Common myeloid progenitor, CD34-positive (primary cell): ENCODE data around the gene ASCL3.

Experiments used
- CTCF ChIA-PET: fragments of 350-600 bp; sonication (Branson Sonifier 250); formaldehyde crosslinking; loops from one replicate; lab custom pipeline; 2021; ENCODE audit warnings: antibody characterized with exemption; lab: Charles Lee
- POLR2A ChIA-PET: fragments of 350-600 bp; sonication (Branson Sonifier 250); formaldehyde crosslinking; loops from one replicate; lab custom pipeline; 2021; ENCODE audit warnings: antibody characterized with exemption; lab: Charles Lee
- DNase-seq, 3 donors: peaks; one replicate each; pipeline versions ENCODE4 v3.0.0 to v3.0.0-alpha.2; 2013
- H3K27ac ChIP-seq, 2 experiments: 1 replicate in 1 of 2; 2 replicates in 1 of 2; pipeline ENCODE4 v1.7.0; 2013; ENCODE audit warnings: inconsistent platforms in 2 of 2, low read length in 2 of 2, mild to moderate bottlenecking in 2 of 2, low read depth in 1 of 2, moderate library complexity in 1 of 2; ENCODE audit not compliant: severe bottlenecking in 2 of 2, insufficient read depth in 1 of 2, poor library complexity in 1 of 2
- H3K27me3 ChIP-seq, 5 experiments: replicated peaks in 2 of 5; 1 replicate in 3 of 5; 2 replicates in 2 of 5; pipeline versions ENCODE4 v1.6.1 to v1.7.0; 2013; ENCODE audit warnings: low read length in 4 of 5, mild to moderate bottlenecking in 2 of 5, moderate library complexity in 2 of 5, inconsistent platforms in 1 of 5; ENCODE audit not compliant: insufficient read depth in 5 of 5, control insufficient read depth in 4 of 5
- H3K36me3 ChIP-seq, 4 experiments: 1 replicate in 2 of 4; 2 replicates in 2 of 4; pipeline versions ENCODE4 v1.6.1 to v1.7.0; 2013; ENCODE audit warnings: low read length in 3 of 4, control low read depth in 1 of 4, mild to moderate bottlenecking in 1 of 4; ENCODE audit not compliant: control insufficient read depth in 4 of 4, insufficient read depth in 4 of 4
- H3K4me1 ChIP-seq, 4 experiments: 1 replicate in 3 of 4; 2 replicates in 1 of 4; pipeline versions ENCODE4 v1.6.1 to v1.7.1; 2013; ENCODE audit warnings: low read length in 3 of 4, mild to moderate bottlenecking in 3 of 4, control low read depth in 1 of 4, inconsistent platforms in 1 of 4, moderate library complexity in 1 of 4; ENCODE audit not compliant: control insufficient read depth in 4 of 4, insufficient read depth in 4 of 4; ENCODE audit errors: control extremely low read depth in 1 of 4
- H3K4me3 ChIP-seq, 7 experiments: 1 replicate in 4 of 7; 2 replicates in 3 of 7; pipeline versions ENCODE4 v1.5.1 to v1.7.0; 2013; ENCODE audit warnings: mild to moderate bottlenecking in 7 of 7, low read length in 6 of 7, moderate library complexity in 6 of 7, inconsistent platforms in 2 of 7, low read depth in 2 of 7, control low read depth in 1 of 7; ENCODE audit not compliant: insufficient read depth in 4 of 7, control insufficient read depth in 1 of 7; ENCODE audit errors: extremely low read depth in 1 of 7
- H3K9me3 ChIP-seq, 5 experiments: 1 replicate in 4 of 5; 2 replicates in 1 of 5; pipeline versions ENCODE4 v1.6.1 to v1.7.1; 2013; ENCODE audit warnings: low read length in 4 of 5, mild to moderate bottlenecking in 2 of 5, inconsistent platforms in 1 of 5, low read depth in 1 of 5, moderate library complexity in 1 of 5; ENCODE audit not compliant: control insufficient read depth in 4 of 5, insufficient read depth in 2 of 5; ENCODE audit errors: control extremely low read depth in 1 of 5
- WGBS: methylation state at CpG from one replicate; pipeline ENCODE4 v1.1.5; 2013; ENCODE audit not compliant: insufficient coverage; 5-methylcytosine and 5-hydroxymethylcytosine counted together

Gene ASCL3

DNA sequence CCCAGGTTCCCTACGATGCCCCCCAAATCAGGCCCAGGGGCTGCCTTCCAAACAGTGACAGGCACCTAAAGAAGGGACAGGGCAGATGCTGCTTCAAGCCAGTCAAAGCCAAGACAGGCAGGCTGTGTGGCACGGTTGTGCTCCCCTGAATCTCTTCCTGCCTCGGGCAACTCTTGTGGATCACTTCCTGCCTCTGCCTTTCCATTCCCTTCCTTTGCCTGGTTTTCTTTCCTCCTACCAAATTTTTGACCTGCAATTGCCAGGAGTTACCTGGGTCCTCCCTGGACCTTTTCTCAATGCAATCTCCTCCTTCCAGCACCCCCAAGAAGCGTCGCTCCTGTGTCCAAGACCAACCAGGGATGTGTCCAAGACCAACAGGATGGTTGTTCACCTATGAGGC is 15.6 kb downstream of the ASCL3 start:
- peaks cover 0 to 5% (median 0%) of the 10 kb centered on the region in 4 experiments for H3K4me1 ChIP-seq
- H3K27ac ChIP-seq, result no peak overlapping the region
- H3K9me3 ChIP-seq, result no peaks in the 10 kb centered on the region
- POLR2A ChIA-PET, result no interaction called here
- no peak for DNase-seq
- CTCF ChIA-PET, result no interaction called here
- H3K36me3 ChIP-seq, result peaks cover 0 to 15% (median 8%) of the 10 kb centered on the region in 4 experiments
- no peak overlapping the region for H3K4me3 ChIP-seq
- WGBS, result 93% methylated on average over 3 of the region's 5 CpGs
- no peaks in the 10 kb centered on the region for H3K27me3 ChIP-seq

DNA sequence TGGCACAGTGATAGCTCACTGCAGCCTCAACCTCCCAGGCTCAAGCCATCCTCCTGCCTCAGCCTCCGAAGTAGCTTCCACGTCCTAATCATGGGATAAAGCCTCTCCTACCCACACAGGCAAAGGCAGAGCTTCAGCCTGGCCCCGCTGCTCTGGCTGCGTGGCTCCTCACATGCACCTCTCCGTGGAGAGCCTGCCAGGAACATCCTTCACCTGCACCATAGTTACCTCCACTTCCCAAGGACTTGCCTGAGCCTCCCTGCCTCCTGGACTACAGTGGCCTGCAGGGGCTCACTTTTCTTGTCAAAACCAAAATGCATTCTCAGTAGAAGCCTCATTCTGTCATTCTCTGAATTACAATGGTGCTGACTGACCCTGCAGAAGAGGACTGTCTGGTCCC is 16.6 kb downstream of the ASCL3 start:
- CTCF ChIA-PET, result interaction anchor here (1.0 kb wide), 2 partner anchors 12 to 33 kb away, joined by 3 to 5 read pairs; no protein-coding TSS in a partner anchor

DNA sequence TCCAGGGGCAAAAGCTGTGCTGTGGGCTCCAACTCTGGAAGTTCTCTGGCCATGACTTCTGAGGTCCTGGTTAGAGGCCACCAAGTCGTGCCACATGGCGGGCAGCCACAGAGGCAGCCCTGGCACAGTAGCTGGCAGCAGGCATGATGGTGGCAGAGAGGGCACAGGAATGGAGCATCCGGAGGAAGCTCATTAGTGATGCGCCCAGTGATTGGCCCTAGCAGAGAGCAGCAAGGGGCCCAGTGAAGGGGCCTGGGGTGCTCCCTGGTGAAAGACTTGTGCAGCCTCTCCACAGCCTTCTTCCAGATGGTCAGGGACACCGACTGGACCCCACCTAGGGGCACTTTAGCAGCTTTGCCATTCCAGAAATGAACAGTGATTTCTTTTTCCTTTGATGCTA is 17.1 kb downstream of the ASCL3 start:
- Histone ChIP-seq H3K36me3 (peaks cover 0 to 29% (median 22%) of the 10 kb centered on the region in 4 experiments), H3K4me3 (no peak overlapping the region), H3K27me3 (no peaks in the 10 kb centered on the region), H3K27ac (no peak overlapping the region), H3K4me1 (peaks cover 0 to 4% (median 0%) of the 10 kb centered on the region in 4 experiments), H3K9me3 (no peaks in the 10 kb centered on the region)
- 96% methylated on average over 5 of the region's 5 CpGs for WGBS
- CTCF ChIA-PET, result interaction anchor here (1.0 kb wide), 2 partner anchors 11 to 34 kb away, joined by 3 to 5 read pairs; no protein-coding TSS in a partner anchor
- POLR2A ChIA-PET, result no interaction called here
- no peak for DNase-seq

More for the DNA sequence above, 16.6 kb downstream of the ASCL3 start:
- Histone ChIP-seq H3K36me3 (peaks cover 0 to 25% (median 17%) of the 10 kb centered on the region in 4 experiments), H3K27me3 (no peaks in the 10 kb centered on the region), H3K9me3 (no peaks in the 10 kb centered on the region), H3K27ac (no peak overlapping the region), H3K4me1 (peaks cover 0 to 5% (median 0%) of the 10 kb centered on the region in 4 experiments), H3K4me3 (no peak overlapping the region)
- DNase-seq, result no peak
- POLR2A ChIA-PET, result no interaction called here
- 100% methylated on average over 5 of the region's 5 CpGs for WGBS

DNA sequence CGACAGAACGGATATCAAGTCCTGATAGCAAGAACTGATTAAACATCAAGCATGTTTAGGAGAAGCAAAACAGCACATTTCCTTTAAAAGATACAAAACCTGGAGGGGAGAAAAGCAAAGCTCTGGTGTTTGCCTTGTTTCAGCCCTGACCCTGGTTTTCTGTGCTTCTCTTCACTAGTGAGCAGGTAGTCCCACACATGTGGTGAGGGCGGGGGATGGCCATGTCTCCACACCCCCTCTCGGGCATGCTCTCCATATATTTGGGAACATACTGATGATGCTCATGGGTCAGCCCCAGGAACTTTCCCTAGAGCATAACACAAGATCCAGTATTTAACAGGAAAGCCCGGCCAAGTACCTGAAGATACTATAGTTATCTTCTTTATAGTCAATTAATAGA is 20.1 kb downstream of the ASCL3 start:
- whole genome bisulfite sequencing, result 100% methylated on average over 4 of the region's 5 CpGs
- ChIA-PET POLR2A (no interaction called here), CTCF (interaction anchor here (0.6 to 1.9 kb wide), 2 partner anchors 11 to 12 kb away, joined by 3 to 7 read pairs; partner anchors contain the start of gene AKIP1)
- Histone ChIP-seq H3K4me3 (no peak overlapping the region), H3K27me3 (no peaks in the 10 kb centered on the region), H3K36me3 (peaks cover 4 to 57% (median 44%) of the 10 kb centered on the region in 4 experiments), H3K27ac (no peak overlapping the region), H3K4me1 (no peaks in the 10 kb centered on the region), H3K9me3 (no peaks in the 10 kb centered on the region)
- DNase-seq, result no peak

DNA sequence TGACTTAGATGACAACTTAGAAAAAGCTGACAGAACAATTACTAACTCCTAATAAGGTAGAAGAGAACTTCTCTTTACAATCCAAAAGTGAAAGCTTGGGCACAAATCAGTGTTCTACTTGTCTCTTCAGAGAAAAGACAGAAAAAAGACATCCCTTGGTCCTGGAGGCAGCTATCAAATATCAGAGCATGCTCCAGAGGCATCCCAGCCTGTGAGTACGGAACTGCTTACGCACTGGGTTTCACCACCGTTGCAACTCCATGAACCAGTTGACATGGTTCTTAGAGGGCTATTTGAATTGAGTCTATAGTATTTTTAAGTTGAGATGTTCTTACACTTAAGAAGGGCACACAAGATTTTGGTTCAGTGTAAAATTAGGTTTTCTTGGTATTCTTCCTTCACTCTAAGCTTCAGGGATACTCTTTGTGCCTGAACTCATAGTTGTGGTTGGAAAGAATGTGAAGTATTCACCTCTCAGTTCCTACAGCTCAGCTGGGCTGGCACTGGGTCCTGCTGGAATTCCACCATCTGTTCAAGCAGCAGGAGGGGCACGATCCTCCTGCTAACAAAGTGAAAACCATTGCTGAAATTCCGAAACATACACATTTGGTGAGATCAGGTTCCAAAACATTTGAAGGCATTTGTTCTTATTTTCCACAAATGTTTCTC is 25.5 kb downstream of the ASCL3 start:
- ChIA-PET CTCF (interaction anchor here (1.3 to 1.8 kb wide), 2 partner anchors 40 to 42 kb away, joined by 4 to 6 read pairs; no protein-coding TSS in a partner anchor), POLR2A (no interaction called here)
- H3K9me3 ChIP-seq, result no peaks in the 10 kb centered on the region
- no peak overlapping the region for H3K27ac ChIP-seq
- no peaks in the 10 kb centered on the region for H3K27me3 ChIP-seq
- H3K4me1 ChIP-seq, result peaks cover 7 to 21% (median 16%) of the 10 kb centered on the region in 4 experiments
- H3K4me3 ChIP-seq, result no peak overlapping the region
- WGBS, result 81% methylated on average over 4 of the region's 5 CpGs
- peaks cover 5 to 62% (median 52%) of the 10 kb centered on the region in 4 experiments for H3K36me3 ChIP-seq
- no peak for DNase-seq

DNA sequence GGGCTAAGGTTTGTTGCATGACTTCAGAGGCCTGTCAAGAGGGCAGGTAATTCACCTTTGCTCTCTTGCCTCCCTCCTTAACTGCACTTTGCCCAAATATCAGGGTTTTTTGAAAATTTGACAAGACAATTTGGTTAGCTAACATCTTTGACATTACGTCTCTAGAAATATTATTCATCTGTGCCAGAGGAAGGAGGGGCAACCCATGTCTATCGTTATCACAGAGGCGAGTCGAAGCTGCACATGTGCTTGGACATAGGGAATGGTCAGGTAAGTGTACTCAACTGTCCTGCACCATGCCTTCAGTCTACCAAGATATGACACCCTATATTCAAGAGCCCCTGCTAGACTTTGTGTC is 28.2 kb downstream of the ASCL3 start:
- ChIA-PET CTCF (interaction anchor here (0.9 to 6.3 kb wide), 21 partner anchors 9 to 228 kb away, joined by 3 to 68 read pairs (median 5); partner anchors contain the start of gene ASCL3), POLR2A (no interaction called here)
- WGBS, result 90% methylated on average over 2 of the region's 4 CpGs
- peaks cover 0 to 4% (median 0%) of the 10 kb centered on the region in 5 experiments for H3K27me3 ChIP-seq
- peaks cover 15 to 32% (median 26%) of the 10 kb centered on the region in 4 experiments for H3K4me1 ChIP-seq
- peaks cover 5 to 37% (median 28%) of the 10 kb centered on the region in 4 experiments for H3K36me3 ChIP-seq
- DNase-seq, result no peak
- no peak overlapping the region for H3K27ac ChIP-seq
- H3K4me3 ChIP-seq, result peak overlapping the region in 2 of 7 experiments; percentile 43 to 56
- H3K9me3 ChIP-seq, result no peaks in the 10 kb centered on the region
